Left forelimb (tissue), 1 donor: ENCODE data around the gene PRKG1.
"Not testable (repeated sequence)": the region's sequence is repeated elsewhere in the genome, so short reads cannot be mapped to it uniquely, and the experiment has no call there.

Experiments used
- DNase-seq: peaks from one replicate; pipeline ENCODE4 v3.0.0-alpha.2; 2018; ENCODE audit warnings: low spot score

PRKG1 gene

GRCh38 chr10:51427758-51428157 is 353.5 kb downstream of the PRKG1 start:
- DNase-seq: no peak

GRCh38 chr10:51430506-51430905 is 356.2 kb downstream of the PRKG1 start:
- no peak for DNase-seq

- DNase-seq: no peak
These were observed 359.7 kb downstream of the PRKG1 start for GRCh38 chr10:51433949-51434475.

- DNase-seq: no peak
These were observed 362.5 kb downstream of the PRKG1 start for GRCh38 chr10:51436805-51437204.

GRCh38 chr10:51439645-51440044 is 365.4 kb downstream of the PRKG1 start:
- DNase-seq: no peak

- DNase-seq: no peak
These were observed 371.3 kb downstream of the PRKG1 start for GRCh38 chr10:51445588-51445987.

- DNase-seq: no peak
These were observed 372.8 kb downstream of the PRKG1 start for GRCh38 chr10:51447119-51447518.

- not testable (repeated sequence) for DNase-seq
These were observed 381.5 kb downstream of the PRKG1 start for GRCh38 chr10:51455762-51456161.

- DNase-seq: no peak
These were observed 385.2 kb downstream of the PRKG1 start for GRCh38 chr10:51459476-51459875.

GRCh38 chr10:51462076-51462779 is 387.9 kb downstream of the PRKG1 start:
- DNase-seq: no peak

GRCh38 chr10:51468424-51468823 is 394.1 kb downstream of the PRKG1 start:
- no peak for DNase-seq

GRCh38 chr10:51469686-51470085 is 395.4 kb downstream of the PRKG1 start:
- no peak for DNase-seq

GRCh38 chr10:51471271-51471670 is 397.0 kb downstream of the PRKG1 start:
- DNase-seq: no peak

GRCh38 chr10:51472154-51472553 is 397.9 kb downstream of the PRKG1 start:
- DNase-seq: no peak

GRCh38 chr10:51479711-51480110 is 405.4 kb downstream of the PRKG1 start:
- DNase-seq: no peak

GRCh38 chr10:51485668-51486067 is 411.4 kb downstream of the PRKG1 start:
- DNase-seq: no peak

GRCh38 chr10:51487576-51487975 is 413.3 kb downstream of the PRKG1 start:
- no peak for DNase-seq

GRCh38 chr10:51488766-51489408 is 414.6 kb downstream of the PRKG1 start:
- DNase-seq: no peak

- no peak for DNase-seq
These were observed 424.1 kb downstream of the PRKG1 start for GRCh38 chr10:51498424-51498823.

- no peak for DNase-seq
These were observed 427.1 kb downstream of the PRKG1 start for GRCh38 chr10:51501396-51501795.

- DNase-seq: no peak
These were observed 427.8 kb downstream of the PRKG1 start for GRCh38 chr10:51502124-51502523.

- no peak for DNase-seq
These were observed 429.1 kb downstream of the PRKG1 start for GRCh38 chr10:51503378-51503777.

- DNase-seq: no peak
These were observed 433.2 kb downstream of the PRKG1 start for GRCh38 chr10:51507476-51507875.

- no peak for DNase-seq
These were observed 433.9 kb downstream of the PRKG1 start for GRCh38 chr10:51508156-51508555.
